ENCODE measurements around the gene PSMD2.
A peak's percentile ranks its signal among the peaks of the same experiment; 100 is the strongest.

The PSMD2 gene

DNA sequence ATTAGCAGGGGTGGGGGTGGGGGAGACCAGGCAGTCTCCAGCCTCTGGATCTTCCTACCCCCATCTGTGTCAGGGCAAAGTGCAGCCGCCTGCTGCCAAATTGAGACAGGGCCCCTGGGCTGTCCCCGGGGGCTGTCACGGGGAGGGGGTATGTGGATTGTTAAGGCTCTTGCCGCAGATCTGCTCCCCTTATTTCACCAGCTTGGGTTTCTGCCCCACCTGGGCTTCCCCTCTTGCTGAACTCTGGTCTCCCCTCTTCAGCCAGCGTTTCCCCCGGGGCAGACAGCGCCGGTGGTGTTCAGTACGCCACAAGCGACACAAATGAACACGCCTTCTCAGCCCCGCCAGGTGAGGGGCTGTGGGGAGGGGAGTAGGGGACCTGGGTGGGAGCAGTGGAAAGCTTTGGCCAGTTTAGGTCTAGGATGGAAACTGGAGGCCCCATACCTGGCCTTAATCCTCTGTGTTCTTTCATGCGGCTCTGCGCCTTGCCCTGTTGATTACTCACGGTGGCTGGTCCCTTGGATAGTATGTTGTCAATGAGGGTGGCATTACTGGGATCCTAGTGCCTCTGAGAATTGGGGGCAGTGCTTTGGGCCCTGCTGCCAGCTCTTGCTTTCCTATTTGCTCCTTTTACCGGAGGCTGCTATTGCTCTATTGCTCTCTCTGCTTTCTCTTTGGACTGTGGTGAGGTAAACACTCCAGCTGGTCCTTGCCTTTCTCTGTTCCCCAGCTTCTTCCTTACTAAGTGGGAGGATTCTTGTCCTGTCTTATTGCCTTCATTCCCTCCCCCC lies 17.0 kb downstream of the PSMD2 start:
- CTCF ChIA-PET, result no interaction called here
- Mint-ChIP-seq H3K27me3 (no peaks in the 10 kb centered on the region), H3K27ac (peak overlapping the region; percentile 94), H3K36me3 (peaks cover 37% of the 10 kb centered on the region), H3K9me3 (no peaks in the 10 kb centered on the region), H3K4me3 (peak overlapping the region; percentile 85), H3K4me1 (peaks cover 42% of the 10 kb centered on the region)
- no peak for DNase-seq

DNA sequence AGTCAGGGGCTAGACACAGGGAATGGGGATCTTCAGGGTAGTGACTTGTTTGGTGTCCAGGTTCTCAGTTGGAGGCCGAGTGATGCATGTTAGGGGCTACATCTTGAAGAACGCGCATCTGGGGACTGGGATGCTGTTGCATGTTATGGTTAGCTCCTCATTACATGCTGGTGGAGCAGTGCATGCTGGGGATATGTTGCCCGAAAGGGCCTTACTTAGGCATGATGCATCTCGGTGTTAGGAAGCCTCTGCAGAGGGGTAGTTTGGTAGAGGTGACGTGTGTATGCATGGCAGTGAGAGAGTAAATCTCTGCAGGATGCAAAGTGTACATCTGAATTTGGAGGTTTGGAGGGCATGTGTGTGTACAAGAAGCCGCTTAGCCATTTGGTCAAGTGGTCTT lies 17.8 kb downstream of the PSMD2 start:
- Mint-ChIP-seq H3K27ac (peak overlapping the region; percentile 94), H3K4me3 (peak overlapping the region; percentile 85), H3K4me1 (peaks cover 45% of the 10 kb centered on the region), H3K36me3 (peaks cover 44% of the 10 kb centered on the region), H3K9me3 (no peaks in the 10 kb centered on the region), H3K27me3 (no peaks in the 10 kb centered on the region)
- DNase-seq, result no peak
- CTCF ChIA-PET, result no interaction called here

DNA sequence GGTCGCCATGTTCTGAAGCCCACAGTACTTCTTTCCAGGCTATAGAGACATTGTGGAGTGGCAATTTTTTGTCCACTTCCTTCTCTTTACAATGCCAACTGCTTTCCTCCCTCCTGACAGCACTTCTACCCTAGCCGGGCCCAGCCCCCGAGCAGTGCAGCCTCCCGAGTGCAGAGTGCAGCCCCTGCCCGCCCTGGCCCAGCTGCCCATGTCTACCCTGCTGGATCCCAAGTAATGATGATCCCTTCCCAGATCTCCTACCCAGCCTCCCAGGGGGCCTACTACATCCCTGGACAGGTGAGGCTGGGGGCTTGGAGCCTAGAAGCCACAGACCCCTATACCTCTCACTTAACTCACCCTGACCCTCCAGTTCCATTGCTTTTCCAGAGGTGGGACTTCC lies 18.2 kb downstream of the PSMD2 start:
- CTCF ChIA-PET, result no interaction called here

DNA sequence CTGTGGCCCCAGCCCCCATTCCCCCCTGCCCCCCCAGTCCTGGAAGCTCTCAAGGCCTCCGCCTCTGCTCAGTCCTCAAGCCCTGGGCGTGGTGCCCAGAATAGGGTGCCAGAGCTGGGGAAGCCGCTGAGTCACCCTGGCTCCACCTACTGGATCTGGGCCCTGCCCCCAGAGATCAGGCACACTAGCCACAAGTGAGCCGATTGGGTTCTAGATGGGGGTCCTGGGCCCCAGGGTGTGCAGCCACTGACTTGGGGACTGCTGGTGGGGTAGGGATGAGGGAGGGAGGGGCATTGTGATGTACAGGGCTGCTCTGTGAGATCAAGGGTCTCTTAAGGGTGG lies 21.0 kb downstream of the PSMD2 start:
- no peaks in the 10 kb centered on the region for H3K27me3 Mint-ChIP-seq
- H3K4me3 Mint-ChIP-seq, result no peak overlapping the region
- H3K9me3 Mint-ChIP-seq, result no peaks in the 10 kb centered on the region
- H3K27ac Mint-ChIP-seq, result no peak overlapping the region
- peaks cover 40% of the 10 kb centered on the region for H3K4me1 Mint-ChIP-seq
- CTCF ChIA-PET, result no interaction called here
- no peak for DNase-seq
- H3K36me3 Mint-ChIP-seq, result peaks cover 67% of the 10 kb centered on the region

More for the DNA sequence above, 18.2 kb downstream of the PSMD2 start:
- Mint-ChIP-seq H3K27ac (peak overlapping the region; percentile 47), H3K36me3 (peaks cover 44% of the 10 kb centered on the region), H3K9me3 (no peaks in the 10 kb centered on the region), H3K4me3 (peak overlapping the region; percentile 85), H3K4me1 (peaks cover 45% of the 10 kb centered on the region), H3K27me3 (no peaks in the 10 kb centered on the region)
- DNase-seq, result no peak

DNA sequence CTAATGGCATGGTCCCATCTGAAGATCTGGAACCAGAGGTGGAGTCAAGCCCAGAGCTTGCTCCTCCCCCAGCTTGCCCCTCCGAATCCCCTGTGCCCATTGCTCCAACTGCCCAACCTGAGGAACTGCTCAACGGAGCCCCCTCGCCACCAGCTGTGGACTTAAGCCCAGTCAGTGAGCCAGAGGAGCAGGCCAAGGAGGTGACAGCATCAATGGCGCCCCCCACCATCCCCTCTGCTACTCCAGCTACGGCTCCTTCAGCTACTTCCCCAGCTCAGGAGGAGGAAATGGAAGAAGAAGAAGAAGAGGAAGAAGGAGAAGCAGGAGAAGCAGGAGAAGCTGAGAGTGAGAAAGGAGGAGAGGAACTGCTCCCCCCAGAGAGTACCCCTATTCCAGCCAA lies 22.6 kb downstream of the PSMD2 start:
- H3K4me1 Mint-ChIP-seq, result peaks cover 29% of the 10 kb centered on the region
- no peak overlapping the region for H3K4me3 Mint-ChIP-seq
- H3K36me3 Mint-ChIP-seq, result peaks cover 77% of the 10 kb centered on the region
- peak overlapping the region; percentile 55 for H3K27ac Mint-ChIP-seq
- DNase-seq, result no peak
- H3K9me3 Mint-ChIP-seq, result no peaks in the 10 kb centered on the region
- CTCF ChIA-PET, result no interaction called here
- no peaks in the 10 kb centered on the region for H3K27me3 Mint-ChIP-seq

DNA sequence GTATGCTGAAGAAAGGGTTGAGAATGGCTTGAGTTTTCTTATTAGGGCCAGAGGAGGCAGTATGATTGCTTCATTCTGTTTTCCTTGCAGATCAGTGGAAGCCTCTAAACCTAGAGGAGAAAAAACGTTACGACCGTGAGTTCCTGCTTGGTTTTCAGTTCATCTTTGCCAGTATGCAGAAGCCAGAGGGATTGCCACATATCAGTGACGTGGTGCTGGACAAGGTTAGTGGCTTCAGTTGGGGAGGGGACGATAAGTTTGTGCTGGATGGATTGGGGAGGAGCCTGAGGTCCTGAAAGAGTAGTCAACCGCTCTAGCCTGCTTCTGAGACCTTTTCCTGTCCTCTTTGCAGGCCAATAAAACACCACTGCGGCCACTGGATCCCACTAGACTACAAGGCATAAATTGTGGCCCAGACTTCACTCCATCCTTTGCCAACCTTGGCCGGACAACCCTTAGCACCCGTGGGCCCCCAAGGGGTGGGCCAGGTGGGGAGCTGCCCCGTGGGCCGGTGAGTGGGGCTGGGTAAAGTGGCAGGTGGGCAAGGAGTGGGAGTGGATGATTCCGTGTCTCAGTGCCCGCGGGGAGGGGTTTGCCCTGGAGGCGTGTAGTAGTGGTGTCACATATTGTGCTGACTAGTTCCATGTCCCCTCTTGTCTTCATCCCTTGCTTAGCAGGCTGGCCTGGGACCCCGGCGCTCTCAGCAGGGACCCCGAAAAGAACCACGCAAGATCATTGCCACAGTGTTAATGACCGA lies 23.9 kb downstream of the PSMD2 start:
- no peak for DNase-seq
- CTCF ChIA-PET, result no interaction called here
- peaks cover 78% of the 10 kb centered on the region for H3K36me3 Mint-ChIP-seq
- H3K27ac Mint-ChIP-seq, result no peak overlapping the region
- no peak overlapping the region for H3K4me3 Mint-ChIP-seq
- no peaks in the 10 kb centered on the region for H3K9me3 Mint-ChIP-seq
- H3K4me1 Mint-ChIP-seq, result peaks cover 17% of the 10 kb centered on the region
- H3K27me3 Mint-ChIP-seq, result no peaks in the 10 kb centered on the region

DNA sequence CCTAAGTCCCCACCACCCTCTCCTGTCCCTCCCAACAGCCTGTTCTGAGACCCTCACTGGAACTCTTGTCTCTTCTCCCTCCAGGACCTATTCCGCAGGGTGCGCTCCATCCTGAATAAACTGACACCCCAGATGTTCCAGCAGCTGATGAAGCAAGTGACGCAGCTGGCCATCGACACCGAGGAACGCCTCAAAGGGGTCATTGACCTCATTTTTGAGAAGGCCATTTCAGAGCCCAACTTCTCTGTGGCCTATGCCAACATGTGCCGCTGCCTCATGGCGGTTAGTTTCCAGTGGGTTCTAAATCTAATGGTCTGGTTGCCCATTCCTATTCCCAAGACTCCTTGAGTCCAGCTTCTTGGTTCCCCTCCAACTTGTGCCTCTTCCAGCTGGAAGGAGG lies 24.7 kb downstream of the PSMD2 start:
- H3K36me3 Mint-ChIP-seq, result peaks cover 81% of the 10 kb centered on the region
- H3K4me3 Mint-ChIP-seq, result no peak overlapping the region
- no peaks in the 10 kb centered on the region for H3K9me3 Mint-ChIP-seq
- no peak for DNase-seq
- H3K27ac Mint-ChIP-seq, result no peak overlapping the region
- H3K4me1 Mint-ChIP-seq, result peaks cover 13% of the 10 kb centered on the region
- H3K27me3 Mint-ChIP-seq, result no peaks in the 10 kb centered on the region
- CTCF ChIA-PET, result no interaction called here

DNA sequence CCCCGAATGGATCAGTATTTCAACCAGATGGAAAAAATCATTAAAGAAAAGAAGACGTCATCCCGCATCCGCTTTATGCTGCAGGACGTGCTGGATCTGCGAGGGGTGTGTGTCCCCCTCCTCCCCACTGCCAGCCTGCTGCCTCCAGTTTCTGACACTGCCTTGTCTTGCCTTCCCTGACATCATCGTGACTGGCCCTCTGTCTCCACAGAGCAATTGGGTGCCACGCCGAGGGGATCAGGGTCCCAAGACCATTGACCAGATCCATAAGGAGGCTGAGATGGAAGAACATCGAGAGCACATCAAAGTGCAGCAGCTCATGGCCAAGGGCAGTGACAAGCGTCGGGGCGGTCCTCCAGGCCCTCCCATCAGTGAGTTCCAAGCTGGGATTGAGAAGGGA lies 26.2 kb downstream of the PSMD2 start:
- Mint-ChIP-seq H3K4me3 (no peak overlapping the region), H3K27ac (no peak overlapping the region), H3K4me1 (peaks cover 4% of the 10 kb centered on the region), H3K36me3 (peaks cover 86% of the 10 kb centered on the region), H3K27me3 (no peaks in the 10 kb centered on the region), H3K9me3 (no peaks in the 10 kb centered on the region)
- DNase-seq, result no peak
- CTCF ChIA-PET, result interaction anchor here (1.0 kb wide), 1 partner anchor 99 kb away, joined by 3 read pairs; no protein-coding TSS in a partner anchor

DNA sequence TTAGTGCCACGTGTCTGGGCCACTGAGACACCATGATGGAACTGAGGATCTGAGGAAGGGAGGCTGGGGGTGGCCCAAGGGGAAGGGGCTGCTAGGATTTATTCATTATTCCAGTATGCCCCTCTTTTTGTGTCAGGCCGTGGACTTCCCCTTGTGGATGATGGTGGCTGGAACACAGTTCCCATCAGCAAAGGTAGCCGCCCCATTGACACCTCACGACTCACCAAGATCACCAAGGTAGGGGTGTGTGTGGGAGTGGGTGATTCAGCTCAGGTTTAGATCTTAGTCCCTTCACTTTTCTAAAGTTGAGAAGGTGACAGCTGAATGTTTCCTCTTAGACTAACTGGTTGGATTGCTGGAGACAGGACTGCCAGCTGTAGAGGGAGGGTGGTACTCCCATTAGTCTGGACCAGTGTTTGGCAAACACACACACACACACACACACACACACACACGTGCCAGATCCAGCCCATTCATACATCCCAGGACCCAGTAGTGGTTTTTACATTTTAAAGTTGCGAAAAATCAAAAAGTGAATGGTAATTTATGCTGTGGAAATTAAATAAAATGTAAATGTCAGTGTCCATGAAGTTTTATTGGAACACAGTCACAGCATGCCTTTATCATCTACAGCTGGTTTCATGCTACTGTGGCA lies 26.8 kb downstream of the PSMD2 start:
- Mint-ChIP-seq H3K27me3 (no peaks in the 10 kb centered on the region), H3K36me3 (peaks cover 83% of the 10 kb centered on the region), H3K4me1 (peaks cover 2% of the 10 kb centered on the region), H3K27ac (no peak overlapping the region), H3K9me3 (no peaks in the 10 kb centered on the region), H3K4me3 (no peak overlapping the region)
- DNase-seq, result no peak
- CTCF ChIA-PET, result interaction anchor here (1.1 kb wide), 1 partner anchor 46 kb away, joined by 3 read pairs; no protein-coding TSS in a partner anchor

DNA sequence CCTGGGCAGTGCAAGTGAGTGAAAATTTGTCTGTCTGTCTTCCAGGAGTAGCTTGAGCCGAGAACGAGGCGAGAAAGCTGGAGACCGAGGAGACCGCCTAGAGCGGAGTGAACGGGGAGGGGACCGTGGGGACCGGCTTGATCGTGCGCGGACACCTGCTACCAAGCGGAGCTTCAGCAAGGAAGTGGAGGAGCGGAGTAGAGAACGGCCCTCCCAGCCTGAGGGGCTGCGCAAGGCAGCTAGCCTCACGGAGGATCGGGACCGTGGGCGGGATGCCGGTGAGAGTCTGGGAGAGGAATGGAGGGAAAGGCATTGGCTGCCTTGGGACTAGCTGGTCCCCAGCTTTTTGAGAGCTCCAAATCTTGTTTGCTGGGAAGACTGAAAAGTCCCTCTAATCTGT lies 28.1 kb downstream of the PSMD2 start:
- DNase-seq, result no peak
- no peak overlapping the region for H3K4me3 Mint-ChIP-seq
- H3K27me3 Mint-ChIP-seq, result no peaks in the 10 kb centered on the region
- no peaks in the 10 kb centered on the region for H3K4me1 Mint-ChIP-seq
- CTCF ChIA-PET, result interaction anchor here (0.6 kb wide), 1 partner anchor 27 kb away, joined by 3 read pairs; no protein-coding TSS in a partner anchor
- no peaks in the 10 kb centered on the region for H3K9me3 Mint-ChIP-seq
- H3K36me3 Mint-ChIP-seq, result peaks cover 83% of the 10 kb centered on the region
- H3K27ac Mint-ChIP-seq, result no peak overlapping the region

DNA sequence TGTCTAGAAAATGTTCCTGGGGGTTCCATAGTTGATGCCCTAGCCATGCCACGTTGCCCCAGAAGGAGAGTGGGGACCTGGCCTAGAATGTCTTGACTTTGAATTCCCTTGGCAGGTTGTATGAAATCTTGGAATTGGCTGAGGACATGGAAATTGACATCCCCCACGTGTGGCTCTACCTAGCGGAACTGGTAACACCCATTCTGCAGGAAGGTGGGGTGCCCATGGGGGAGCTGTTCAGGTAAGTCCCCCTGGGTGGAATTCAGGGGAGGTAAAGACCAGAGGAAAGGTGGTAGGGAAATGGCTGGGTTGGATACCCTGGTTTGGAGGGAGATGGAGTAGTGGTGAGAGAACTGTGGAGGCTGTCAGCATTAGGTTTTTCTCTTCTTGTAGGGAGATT lies 29.5 kb downstream of the PSMD2 start:
- Mint-ChIP-seq H3K27ac (no peak overlapping the region), H3K9me3 (no peaks in the 10 kb centered on the region), H3K4me1 (peaks cover 4% of the 10 kb centered on the region), H3K36me3 (peaks cover 84% of the 10 kb centered on the region), H3K27me3 (no peaks in the 10 kb centered on the region), H3K4me3 (no peak overlapping the region)
- DNase-seq, result no peak
- CTCF ChIA-PET, result interaction anchor here (0.9 kb wide), 1 partner anchor 25 kb away, joined by 4 read pairs; no protein-coding TSS in a partner anchor

DNA sequence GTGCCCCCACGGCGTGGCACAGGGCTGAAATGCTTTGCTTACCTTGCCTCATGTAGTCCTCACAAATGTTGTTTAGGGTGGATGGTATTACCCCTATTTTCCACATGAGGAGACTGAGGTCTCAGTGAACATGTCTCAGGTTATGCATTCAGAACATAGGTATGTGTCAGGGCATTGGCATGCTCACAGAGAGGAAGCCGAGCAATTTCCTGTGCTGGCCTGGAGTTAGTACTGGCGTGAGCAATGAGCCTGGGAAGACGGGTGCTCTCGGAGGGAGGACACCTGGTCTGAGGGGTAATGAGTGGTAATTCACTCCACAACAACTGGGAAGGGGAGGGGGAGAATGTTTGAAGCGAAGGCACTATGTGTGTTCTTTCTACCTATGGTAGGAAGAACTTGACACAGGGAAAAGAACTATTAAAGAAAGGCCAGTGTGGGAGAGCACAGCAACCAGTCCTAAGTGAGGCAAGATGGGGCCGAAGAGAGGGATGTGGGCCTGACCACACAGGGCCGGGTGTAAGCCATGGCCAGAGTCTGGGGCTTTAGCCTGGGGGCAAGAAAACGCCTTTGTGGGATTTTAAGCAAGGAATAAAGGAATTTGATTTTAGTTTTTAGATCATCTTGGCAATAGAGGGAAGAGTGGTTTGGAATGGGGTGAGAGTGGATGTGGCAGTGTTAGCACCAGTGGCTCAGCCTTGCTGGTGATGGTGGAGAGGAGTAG lies 33.5 kb downstream of the PSMD2 start:
- Mint-ChIP-seq H3K27ac (peak overlapping the region; percentile 53), H3K27me3 (peaks cover 3% of the 10 kb centered on the region), H3K9me3 (no peaks in the 10 kb centered on the region), H3K4me3 (no peak overlapping the region), H3K4me1 (peaks cover 32% of the 10 kb centered on the region), H3K36me3 (peaks cover 58% of the 10 kb centered on the region)
- CTCF ChIA-PET, result no interaction called here
- DNase-seq, result no peak

DNA sequence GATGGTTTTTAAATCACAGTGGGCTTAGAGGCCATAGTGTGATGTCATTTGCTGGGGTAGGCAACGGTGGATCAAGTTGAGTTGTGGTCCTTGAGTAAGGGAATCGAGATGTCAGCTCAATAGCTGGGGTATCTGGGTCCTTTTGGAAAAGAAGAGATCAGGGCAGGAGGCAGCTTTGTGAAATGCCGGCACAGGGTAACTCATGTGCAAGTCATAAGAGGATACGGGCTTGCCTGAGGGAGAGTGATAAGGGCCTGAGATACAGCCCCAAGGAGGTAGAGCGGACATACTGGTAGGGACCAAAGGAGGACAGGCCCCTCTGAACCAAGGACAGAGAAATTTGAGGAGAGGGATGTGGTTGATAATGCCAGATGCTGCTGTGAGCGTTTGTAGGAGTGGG lies 34.1 kb downstream of the PSMD2 start:
- Mint-ChIP-seq H3K9me3 (no peaks in the 10 kb centered on the region), H3K27me3 (peaks cover 10% of the 10 kb centered on the region), H3K36me3 (peaks cover 53% of the 10 kb centered on the region), H3K4me1 (peaks cover 38% of the 10 kb centered on the region), H3K4me3 (no peak overlapping the region), H3K27ac (peak overlapping the region; percentile 91)
- CTCF ChIA-PET, result no interaction called here
- DNase-seq, result no peak

DNA sequence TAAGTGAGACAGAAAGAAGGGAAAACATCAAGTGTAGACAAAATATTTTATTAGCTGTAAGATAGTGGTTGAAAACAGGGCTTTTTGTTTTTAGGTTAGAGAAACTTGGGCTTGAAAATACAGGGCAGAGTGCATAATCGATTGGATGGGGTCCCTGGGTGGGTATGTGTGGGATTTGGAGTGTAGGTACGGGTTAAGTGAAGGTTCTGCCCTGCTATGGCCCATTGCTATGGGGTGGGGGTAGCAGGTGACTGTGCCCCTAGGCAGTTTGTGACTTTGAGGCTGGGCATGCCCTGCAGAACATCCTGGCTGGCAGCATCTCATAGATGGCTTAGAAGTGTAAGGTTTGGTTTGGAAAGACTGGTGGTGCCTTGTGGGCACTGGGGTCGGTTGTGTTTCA lies 34.7 kb downstream of the PSMD2 start:
- CTCF ChIA-PET, result no interaction called here
- H3K9me3 Mint-ChIP-seq, result no peaks in the 10 kb centered on the region
- peaks cover 38% of the 10 kb centered on the region for H3K4me1 Mint-ChIP-seq
- peaks cover 10% of the 10 kb centered on the region for H3K27me3 Mint-ChIP-seq
- no peak overlapping the region for H3K4me3 Mint-ChIP-seq
- DNase-seq, result no peak
- H3K36me3 Mint-ChIP-seq, result peaks cover 48% of the 10 kb centered on the region
- peak overlapping the region; percentile 91 for H3K27ac Mint-ChIP-seq
